Right kidney (tissue), 1 donor: ENCODE measurements around the gene MT1F.
"Not testable (repeated sequence)": the region's sequence is repeated elsewhere in the genome, so short reads cannot be mapped to it uniquely, and the experiment has no call there.

Source experiments
- DNase-seq: peaks from one replicate; pipeline ENCODE4 v3.0.0-alpha.2; 2016

MT1F gene

GRCh38 chr16:56671691-56672090 lies 13.9 kb downstream of the MT1F start:
- DNase-seq, result not testable (repeated sequence)

- not testable (repeated sequence) for DNase-seq
These were observed 14.4 kb downstream of the MT1F start for GRCh38 chr16:56672171-56672570.

- no peak for DNase-seq
These were observed 15.2 kb downstream of the MT1F start for GRCh38 chr16:56672761-56673536.

GRCh38 chr16:56673921-56674320 lies 16.2 kb downstream of the MT1F start:
- peak; percentile 44 for DNase-seq

GRCh38 chr16:56674570-56674969 lies 16.8 kb downstream of the MT1F start:
- not testable (repeated sequence) for DNase-seq

GRCh38 chr16:56675685-56676210 lies 18.0 kb downstream of the MT1F start:
- peak; percentile 31 for DNase-seq

GRCh38 chr16:56677474-56677873 lies 19.7 kb downstream of the MT1F start:
- no peak for DNase-seq

GRCh38 chr16:56679078-56679730 lies 21.4 kb downstream of the MT1F start:
- no peak for DNase-seq

- DNase-seq, result no peak
These were observed 22.1 kb downstream of the MT1F start for GRCh38 chr16:56679818-56680217.

- peak; percentile 88 for DNase-seq
These were observed 24.4 kb downstream of the MT1F start, which contains the start of gene MT1X for GRCh38 chr16:56681939-56682702. MT1X (plus strand) TSS chr16:56682470; CDS start chr16:56682541, 71 bp downstream.

GRCh38 chr16:56682703-56683397 lies 25.1 kb downstream of the MT1F start:
- DNase-seq, result peak; percentile 12

- no peak for DNase-seq
These were observed 25.8 kb downstream of the MT1F start for GRCh38 chr16:56683424-56684172.

- DNase-seq, result no peak
These were observed 26.6 kb downstream of the MT1F start for GRCh38 chr16:56684256-56684925.

- DNase-seq, result no peak
These were observed 27.3 kb downstream of the MT1F start for GRCh38 chr16:56684926-56685590.

GRCh38 chr16:56686758-56687157 lies 29.0 kb downstream of the MT1F start:
- DNase-seq, result no peak

GRCh38 chr16:56688762-56689161 lies 31.0 kb downstream of the MT1F start:
- DNase-seq, result no peak

- DNase-seq, result no peak
These were observed 31.4 kb downstream of the MT1F start for GRCh38 chr16:56689171-56689570.

GRCh38 chr16:56690420-56691122 lies 32.8 kb downstream of the MT1F start:
- no peak for DNase-seq

- no peak for DNase-seq
These were observed 34.1 kb downstream of the MT1F start for GRCh38 chr16:56691885-56692284.

GRCh38 chr16:56695246-56695645 lies 37.5 kb downstream of the MT1F start:
- DNase-seq, result no peak
